HepG2 (cell line): ENCODE measurements around the gene ZNF91. TPM values are rescaled to one million over a fixed set of nuclear protein-coding genes. Genes with fewer than 3 reads are reported as not detected.
A peak's percentile ranks its signal among the peaks of the same experiment; 100 is the strongest.
"Not testable (repeated sequence)": the region's sequence is repeated elsewhere in the genome, so short reads cannot be mapped to it uniquely, and the experiment has no call there.

Experiments
- ATAC-seq: fragments of 200-7000 bp; cut with Tn5 transposase; 3 replicates; pipeline ENCODE4 v1.9.1; 2020; ENCODE audit warnings: mild to moderate bottlenecking, moderate library complexity
- BruUV-seq: library from RNA; stranded (reverse); fragments of 400-500 nt; replicated peaks from 2 replicates; lab custom pipeline; 2021; lab: Mats Ljungman, UMichigan
- CTCF ChIA-PET: fragments of 300-600 bp; formaldehyde crosslinking; extraction: SDS; loops from one replicate; lab custom pipeline; 2021; ENCODE audit warnings: low total read pairs, inconsistent platforms, low intra/inter-chr PET ratio; lab: Yijun Ruan, JAX
- POLR2A ChIA-PET: fragments of 350-600 bp; sonication (Branson Sonifier 250); formaldehyde crosslinking; loops from one replicate; lab custom pipeline; 2020; ENCODE audit warnings: antibody characterized with exemption, inconsistent platforms; lab: Yijun Ruan, JAX
- DNase-seq: peaks from one replicate; pipeline ENCODE4 v3.0.0-alpha.2; 2015; ENCODE audit warnings: low spot score
- FAIRE-seq: peaks from 3 replicates; lab custom pipeline; 2011; peaks lifted over from hg19 to GRCh38; lab: Jason Lieb, UNC
- H2AFZ ChIP-seq: one replicate; pipeline ENCODE4 v1.6.1; 2011; ENCODE audit warnings: low read length, inconsistent platforms
- H3K27ac ChIP-seq: fragments of 300-600 bp; 3 replicates; pipeline ENCODE4 v1.8.0; 2011; ENCODE audit warnings: mixed run types, mild to moderate bottlenecking, mixed read lengths, low read length, inconsistent platforms; ENCODE audit not compliant: insufficient read depth; ENCODE audit errors: extremely low read length
- H3K27me3 ChIP-seq, 2 experiments: fragments of 200-600 bp in 1 of 2; 2 replicates in 1 of 2; 3 replicates in 1 of 2; pipeline versions ENCODE4 v1.6.0 to v1.8.0; 2011; ENCODE audit warnings: low read length in 2 of 2, mild to moderate bottlenecking in 2 of 2, moderate library complexity in 2 of 2, inconsistent platforms in 1 of 2; ENCODE audit not compliant: insufficient read depth in 2 of 2, control insufficient read depth in 1 of 2
- H3K36me3 ChIP-seq, 2 experiments: fragments of 200-600 bp in 1 of 2; replicated peaks in 1 of 2; 2 replicates in 1 of 2; 3 replicates in 1 of 2; pipeline versions ENCODE4 v1.5.1 to v1.8.0; 2011; ENCODE audit warnings: low read length in 2 of 2, inconsistent platforms in 1 of 2; ENCODE audit not compliant: insufficient read depth in 2 of 2, control insufficient read depth in 1 of 2
- H3K4me1 ChIP-seq: 2 replicates; pipeline ENCODE4 v1.5.1; 2012; ENCODE audit warnings: low read length, inconsistent platforms; ENCODE audit not compliant: insufficient read depth
- H3K4me2 ChIP-seq: 2 replicates; pipeline ENCODE4 v1.6.0; 2011; ENCODE audit warnings: low read depth, low read length, inconsistent platforms
- H3K4me3 ChIP-seq, 3 experiments: fragments of 200-600 bp in 1 of 3; sonication (generic), shearing (Covaris generic) in 1 of 3; replicated peaks in 1 of 3; 2 replicates each; pipeline ENCODE4 v1.5.1; 2011 to 2016; ENCODE audit warnings: low read length in 3 of 3, inconsistent platforms in 2 of 3, low read depth in 2 of 3, mild to moderate bottlenecking in 2 of 3, control low read depth in 1 of 3, mixed read lengths in 1 of 3; ENCODE audit not compliant: insufficient read depth in 1 of 3
- H3K79me2 ChIP-seq: one replicate; pipeline ENCODE4 v1.6.1; 2011; ENCODE audit warnings: low read length, inconsistent platforms; ENCODE audit not compliant: insufficient read depth
- H3K9ac ChIP-seq: 2 replicates; pipeline ENCODE4 v1.6.0; 2011; ENCODE audit warnings: mild to moderate bottlenecking, low read depth, low read length, inconsistent platforms; ENCODE audit not compliant: insufficient read depth
- H3K9me3 ChIP-seq: 2 replicates; pipeline ENCODE4 v1.5.1; 2012; ENCODE audit warnings: mild to moderate bottlenecking, low read length
- H4K20me1 ChIP-seq: 2 replicates; pipeline ENCODE4 v1.6.0; 2011; ENCODE audit warnings: inconsistent platforms, mild to moderate bottlenecking, low read length, moderate library complexity; ENCODE audit not compliant: insufficient read depth
- MEF2D ChIP-seq: sonication (generic); formaldehyde crosslinking; IDR thresholded peaks from 2 replicates; pipeline ENCODE4 v1.5.1; 2020; ENCODE audit warnings: mild to moderate bottlenecking, missing genetic modification reagents
- ZNF274 ChIP-seq: sonication (generic); formaldehyde crosslinking; IDR thresholded peaks from 2 replicates; pipeline ENCODE4 v1.5.1; 2020; ENCODE audit warnings: mild to moderate bottlenecking, missing genetic modification reagents
- ZNF547 ChIP-seq: sonication (generic); formaldehyde crosslinking; IDR thresholded peaks from 2 replicates; pipeline ENCODE4 v1.5.1; 2020; ENCODE audit warnings: mild to moderate bottlenecking, missing genetic modification reagents
- WGBS: methylation state at CpG from one replicate; pipeline ENCODE4 v1.1.6; 2017; ENCODE audit warnings: low lambda C conversion rate; 5-methylcytosine and 5-hydroxymethylcytosine counted together
- in situ Hi-C: cut with HindIII; loops from 2 replicates; pipeline ENCODE4 v1.10.0; 2017; ENCODE audit warnings: low pct_unique_long_range_greater_than_20kb; ENCODE audit not compliant: extremely low pct_ligation_motif_present
- intact Hi-C: fragments of 100-400 bp; cut with micrococcal nuclease; formaldehyde crosslinking; loops from one replicate; pipeline ENCODE4 v1.10.0; 2022; ENCODE audit not compliant: unreplicated experiment
- polyA plus RNA-seq, 8 experiments: library from polyadenylated mRNA; depleted of rRNA in 3 of 8; stranded (reverse) in 7 of 8; unstranded in 1 of 8; fragments of >200 nt; fragmentation: Illumina TruSeq in 4 of 8; extraction: Trizol in 4 of 8; gene quantifications; 2 replicates each; pipeline versions ENCODE4 v1.2.1 to v1.2.3, GENCODE V29; 2011 to 2016; ENCODE audit warnings: low read depth in 4 of 8, missing spikeins in 1 of 8, mixed read lengths in 1 of 8; ENCODE audit not compliant: insufficient read depth in 1 of 8
- total RNA-seq, 5 experiments: library from RNA; depleted of rRNA; stranded (reverse); fragments of >200 nt; fragmentation: Illumina TruSeq; extraction: Trizol; gene quantifications; 2 replicates each; pipeline ENCODE4 v1.2.3, GENCODE V29; 2016; ENCODE audit warnings: low read depth in 1 of 5

Gene ZNF91
- total and polyA plus RNA-seq, 2 of the 13 experiments (the other 11 are each of a cell fraction or from before 2014, with no cell fraction given), result 19.4 to 21.5 TPM

GRCh38 chr19:23365222-23365621 is 30.0 kb downstream of the ZNF91 start:
- Histone ChIP-seq H3K4me2 (no peak overlapping the region), H3K36me3 (peaks cover 1 to 31% of the 10 kb centered on the region in 2 experiments), H3K4me1 (no peaks in the 10 kb centered on the region), H4K20me1 (no peaks in the 10 kb centered on the region), H3K9ac (no peak overlapping the region), H3K4me3 (no peak overlapping the region), H2AFZ (no peak overlapping the region), H3K79me2 (no peaks in the 10 kb centered on the region), H3K9me3 (peaks cover 73% of the 10 kb centered on the region), H3K27me3 (no peaks in the 10 kb centered on the region), H3K27ac (no peak overlapping the region)
- CTCF ChIA-PET, result no interaction called here
- no peak for DNase-seq
- POLR2A ChIA-PET, result no interaction called here
- in situ Hi-C loops, result no loop called here
- no peak for FAIRE-seq
- 96% methylated on average over 3 of the region's 3 CpGs for WGBS
- TF ChIP-seq ZNF547 (CRISPR knock-in tag), result no peak
- no peak for TF ChIP-seq MEF2D
- intact Hi-C loops, result no loop called here
- no peak for ATAC-seq
- BruUV-seq, result no TSS peak

GRCh38 chr19:23361843-23362242 is 33.4 kb downstream of the ZNF91 start:
- H3K4me2 ChIP-seq, CTCF ChIA-PET, FAIRE-seq, H3K27ac ChIP-seq, in situ Hi-C loops, H3K27me3 ChIP-seq, H3K79me2 ChIP-seq, ATAC-seq, DNase-seq, BruUV-seq: not testable (repeated sequence)
- H3K36me3 ChIP-seq, result peaks cover 0 to 18% of the 10 kb centered on the region in 2 experiments; a peak in 3 of 5 replicates
- 95% methylated on average over 1 of the region's 1 CpG for WGBS
- TF ChIP-seq ZNF274 (CRISPR knock-in tag), result peak; percentile 65; the same call in 1 of the 2 replicates
- TF ChIP-seq, all 625 proteins: peak for 1; not testable (repeated sequence) for 624
- H4K20me1 ChIP-seq, H3K4me3 ChIP-seq, POLR2A ChIA-PET, H3K9ac ChIP-seq, intact Hi-C loops, H2AFZ ChIP-seq, H3K4me1 ChIP-seq: not testable (repeated sequence)
- H3K9me3 ChIP-seq, result peaks cover 84% of the 10 kb centered on the region
